ENCODE data around the gene RGL2.
"Not testable (repeated sequence)": the region's sequence is repeated elsewhere in the genome, so short reads cannot be mapped to it uniquely, and the experiment has no call there.

RGL2 gene

GRCh38 chr6:33298773-33299236 is at the start of gene RGL2:
Gene RGL2 (minus strand): TSS chr6:33298942. CDS start chr6:33298610, 332 bp downstream.
- no peak for DNase-seq (ENCODE audit: low read depth)

GRCh38 chr6:33347816-33348215 is 49.1 kb upstream of the RGL2 start:
- no peak for DNase-seq (ENCODE audit: low read depth)

- not testable (repeated sequence) for DNase-seq (ENCODE audit: low read depth)
Observed at GRCh38 chr6:33346972-33347371, 48.2 kb upstream of the RGL2 start.

GRCh38 chr6:33344701-33345697 is 46.3 kb upstream of the RGL2 start:
- DNase-seq (ENCODE audit: low read depth) = no peak

- no peak for DNase-seq (ENCODE audit: low read depth)
Observed at GRCh38 chr6:33343953-33344611, 45.3 kb upstream of the RGL2 start.

- DNase-seq (ENCODE audit: low read depth) = not testable (repeated sequence)
Observed at GRCh38 chr6:33343606-33343952, 44.8 kb upstream of the RGL2 start.

GRCh38 chr6:33339193-33339592 is 40.5 kb upstream of the RGL2 start:
- no peak for DNase-seq (ENCODE audit: low read depth)

GRCh38 chr6:33336495-33336894 is 37.8 kb upstream of the RGL2 start:
- DNase-seq (ENCODE audit: low read depth) = no peak

- no peak for DNase-seq (ENCODE audit: low read depth)
Observed at GRCh38 chr6:33335916-33336315, 37.2 kb upstream of the RGL2 start.

GRCh38 chr6:33333666-33334065 is 34.9 kb upstream of the RGL2 start:
- no peak for DNase-seq (ENCODE audit: low read depth)

- DNase-seq (ENCODE audit: low read depth) = no peak
Observed at GRCh38 chr6:33330736-33331135, 32.0 kb upstream of the RGL2 start.

GRCh38 chr6:33329058-33329457 is 30.3 kb upstream of the RGL2 start:
- DNase-seq (ENCODE audit: low read depth) = no peak

- no peak for DNase-seq (ENCODE audit: low read depth)
Observed at GRCh38 chr6:33324125-33324524, 25.4 kb upstream of the RGL2 start.

GRCh38 chr6:33323623-33323948 is 24.8 kb upstream of the RGL2 start:
- no peak for DNase-seq (ENCODE audit: low read depth)

GRCh38 chr6:33321227-33321626 is 22.5 kb upstream of the RGL2 start:
- DNase-seq (ENCODE audit: low read depth) = no peak

GRCh38 chr6:33320315-33321181 is 21.8 kb upstream of the RGL2 start:
- DNase-seq (ENCODE audit: low read depth) = no peak

GRCh38 chr6:33319939-33320314 is 21.2 kb upstream of the RGL2 start:
- DNase-seq (ENCODE audit: low read depth) = no peak

- no peak for DNase-seq (ENCODE audit: low read depth)
Observed at GRCh38 chr6:33318426-33319073, 19.8 kb upstream of the RGL2 start.

GRCh38 chr6:33317669-33318425 is 19.1 kb upstream of the RGL2 start, which contains the start of gene ZBTB22:
Gene ZBTB22 (minus strand): TSS chr6:33317744. CDS start chr6:33316916, 828 bp downstream.
- DNase-seq (ENCODE audit: low read depth) = peak; percentile 92

- DNase-seq (ENCODE audit: low read depth) = no peak
Observed at GRCh38 chr6:33317419-33317668, 18.6 kb upstream of the RGL2 start.
